Activated CD4-positive, alpha-beta T cell treated with anti-CD3 and anti-CD28 coated beads, Interleukin-2, amount 50 U/mL, for 4 hours (primary cell): Measurements from ENCODE around the gene CAMK2D.

Experiments
- DNase-seq, 2 experiments: peaks; one replicate each; pipeline ENCODE4 v3.0.0-alpha.2; 2020

CAMK2D gene

DNA sequence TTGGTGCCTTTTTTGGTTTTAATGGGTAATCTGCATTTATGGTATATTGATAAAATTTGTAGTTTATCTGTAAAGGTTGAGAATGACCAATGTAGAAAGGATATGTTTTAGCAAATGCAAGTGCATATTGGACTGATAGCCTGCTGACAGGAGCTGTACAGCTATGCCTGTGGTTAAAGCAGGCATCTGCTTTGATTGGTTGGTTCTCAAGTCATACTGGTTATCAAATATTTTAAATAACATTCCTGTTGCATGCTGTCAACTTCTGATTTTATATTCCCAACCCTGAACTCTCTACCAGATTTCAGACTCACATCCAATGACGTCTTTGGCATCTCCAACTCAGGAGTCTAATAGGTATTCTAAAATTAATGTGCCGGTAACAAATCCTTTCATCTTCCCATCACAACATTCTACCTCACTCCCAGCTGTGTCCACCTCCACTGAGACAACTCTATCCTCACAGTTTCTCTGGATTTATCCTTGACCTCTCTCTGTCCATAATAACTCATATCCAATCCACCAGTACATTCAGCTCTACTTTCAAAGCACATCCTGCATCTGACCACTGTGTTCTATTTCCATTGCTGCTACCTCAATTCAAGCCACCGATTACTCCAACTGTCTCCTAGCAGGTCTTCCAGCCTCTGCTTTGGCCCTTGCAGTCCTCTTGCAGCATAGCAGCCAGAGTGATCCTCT lies 125.7 kb downstream of the CAMK2D start:
- no peak for DNase-seq

- no peak for DNase-seq
Measured at GRCh38 chr4:113634081-113634969, 127.2 kb downstream of the CAMK2D start.

DNA sequence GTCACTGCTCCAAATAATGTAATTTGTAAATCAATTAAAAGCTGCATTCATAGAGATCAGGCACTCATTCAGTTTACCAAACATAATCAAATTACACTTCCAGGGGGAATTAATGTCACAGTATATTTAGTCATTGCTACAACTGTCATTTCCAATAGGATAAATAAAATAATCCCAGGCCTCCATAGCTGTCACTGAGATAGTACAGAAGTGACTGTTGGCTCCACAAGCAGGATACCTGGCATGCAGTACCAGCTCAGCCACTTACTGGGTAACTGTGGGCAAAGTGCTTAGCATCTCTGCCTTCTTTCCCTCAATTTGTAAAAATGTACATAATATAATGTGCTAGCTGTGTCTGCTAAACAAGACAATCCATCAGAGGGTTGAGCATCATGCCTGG lies 128.1 kb downstream of the CAMK2D start:
- no peak for DNase-seq

- DNase-seq: no peak
Measured at GRCh38 chr4:113628711-113629110, 132.8 kb downstream of the CAMK2D start.

DNA sequence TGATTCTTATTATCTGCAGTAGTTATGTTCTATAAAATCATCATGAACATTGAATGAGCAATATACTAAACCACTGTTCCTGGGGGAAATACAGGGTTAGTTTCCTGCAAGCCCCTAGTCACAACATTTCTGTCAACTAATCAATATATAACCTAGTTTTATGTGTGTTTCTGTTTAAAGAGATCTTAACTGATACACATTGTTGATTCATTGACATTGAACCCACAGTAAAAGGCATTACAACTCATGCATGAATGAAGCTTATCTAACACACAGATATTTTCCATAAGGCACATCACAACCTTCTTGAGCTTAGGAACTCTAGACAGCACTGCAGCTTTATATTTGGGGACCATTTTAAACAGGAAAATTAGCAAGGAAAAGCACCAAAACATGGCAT lies 134.2 kb downstream of the CAMK2D start:
- DNase-seq: no peak

GRCh38 chr4:113625902-113626301 lies 135.6 kb downstream of the CAMK2D start:
- no peak for DNase-seq

- no peak for DNase-seq
Measured at GRCh38 chr4:113623274-113623894, 138.2 kb downstream of the CAMK2D start.

DNA sequence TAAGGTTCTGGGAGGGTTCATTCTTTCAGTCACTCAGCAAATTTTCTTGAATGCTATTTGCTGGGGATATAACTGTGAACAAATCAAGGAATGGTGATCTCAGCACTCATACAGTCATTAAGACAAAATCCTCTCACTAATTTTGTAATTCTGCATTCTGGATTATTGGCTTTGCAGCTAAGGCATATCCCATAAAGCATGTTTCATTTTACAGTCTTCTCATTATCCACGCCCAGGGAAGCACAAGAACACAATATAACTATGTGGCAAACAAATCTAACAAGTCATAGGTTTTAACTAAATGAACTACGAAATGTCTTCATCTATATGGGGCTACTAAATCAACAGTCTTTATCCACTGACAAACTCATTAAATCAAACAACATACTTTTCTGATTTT lies 139.9 kb downstream of the CAMK2D start:
- no peak for DNase-seq

- no peak for DNase-seq
Measured at GRCh38 chr4:113620032-113620431, 141.5 kb downstream of the CAMK2D start.

DNA sequence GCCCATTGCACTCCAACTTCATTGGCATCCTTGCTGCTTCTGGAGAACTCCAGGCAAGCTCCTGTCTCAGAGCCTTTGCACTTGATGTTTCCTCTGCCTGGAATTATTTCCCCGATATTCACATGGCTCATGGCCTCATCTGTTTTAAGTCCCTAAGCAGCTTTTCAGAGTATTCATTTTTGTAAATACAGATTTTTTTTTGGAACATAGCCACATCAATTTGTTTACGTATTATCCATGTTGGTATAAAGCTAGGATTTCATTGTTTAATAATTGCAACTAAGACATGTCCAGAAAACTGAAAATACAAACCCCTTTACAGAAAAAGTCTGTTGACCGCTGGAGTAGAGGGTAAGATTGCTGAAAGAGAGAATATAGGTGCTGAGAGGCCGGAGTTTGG lies 142.0 kb downstream of the CAMK2D start:
- DNase-seq: no peak

DNA sequence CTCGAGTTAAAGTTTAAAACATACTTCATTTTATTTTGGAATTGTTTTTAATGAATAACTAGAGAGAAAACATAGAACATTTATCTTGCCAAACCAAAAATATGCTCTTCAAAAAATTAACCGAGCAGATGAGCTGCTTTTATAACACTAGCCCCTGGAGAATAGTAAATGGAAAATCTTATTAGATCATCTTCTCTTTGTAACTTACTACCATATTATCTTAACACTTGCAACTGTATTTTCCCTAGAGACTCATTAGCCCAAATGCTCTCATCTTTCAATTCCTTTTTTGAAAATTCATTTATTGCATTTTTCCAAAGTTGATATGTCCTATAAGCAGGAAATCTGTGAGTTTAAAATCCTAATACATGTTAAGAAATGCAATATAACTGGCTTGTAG lies 143.3 kb downstream of the CAMK2D start:
- DNase-seq: no peak

GRCh38 chr4:113617195-113617594 lies 144.3 kb downstream of the CAMK2D start:
- DNase-seq: no peak

- no peak for DNase-seq
Measured at GRCh38 chr4:113616443-113616842, 145.1 kb downstream of the CAMK2D start.

DNA sequence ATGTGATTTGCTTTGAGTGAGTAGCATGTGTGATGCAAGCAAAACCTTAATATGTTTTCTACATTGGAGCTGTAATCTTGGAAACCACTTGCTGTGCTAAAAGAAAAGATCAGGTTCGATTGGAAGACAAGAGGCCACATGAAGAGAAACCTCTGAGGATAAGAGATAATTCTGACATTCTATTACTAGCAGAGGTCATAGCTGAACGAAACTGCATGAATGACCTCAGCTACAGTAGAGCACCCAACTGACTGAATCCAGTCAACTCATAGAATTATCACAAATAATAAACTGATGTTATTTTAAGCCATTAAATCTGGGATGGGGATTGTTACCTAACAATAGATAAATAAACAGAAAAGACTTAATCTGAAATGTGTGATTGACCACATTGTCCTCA lies 147.1 kb downstream of the CAMK2D start:
- DNase-seq: no peak

DNA sequence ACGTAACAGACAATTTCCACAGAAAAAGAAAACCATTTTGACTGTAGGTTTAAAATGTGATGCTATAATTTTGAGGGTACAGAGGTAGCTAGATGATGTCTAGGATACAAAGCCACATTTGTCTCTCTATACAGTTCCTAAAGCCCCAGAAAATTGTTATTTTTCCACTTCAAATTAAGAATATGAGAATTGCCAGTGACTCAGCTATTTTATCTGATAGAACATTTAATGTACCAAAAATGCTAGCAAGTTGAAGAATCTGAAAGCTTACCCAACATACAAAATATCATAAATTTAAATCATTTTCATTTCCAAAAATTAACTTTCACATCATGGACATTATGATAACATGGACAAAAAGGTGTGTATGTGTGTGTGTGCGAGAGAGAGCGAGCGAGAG lies 148.0 kb downstream of the CAMK2D start:
- no peak for DNase-seq

GRCh38 chr4:113610537-113610936 lies 151.0 kb downstream of the CAMK2D start:
- no peak for DNase-seq

GRCh38 chr4:113607998-113608397 lies 153.5 kb downstream of the CAMK2D start:
- no peak for DNase-seq

- no peak for DNase-seq
Measured at GRCh38 chr4:113607147-113607720, 154.3 kb downstream of the CAMK2D start.

DNA sequence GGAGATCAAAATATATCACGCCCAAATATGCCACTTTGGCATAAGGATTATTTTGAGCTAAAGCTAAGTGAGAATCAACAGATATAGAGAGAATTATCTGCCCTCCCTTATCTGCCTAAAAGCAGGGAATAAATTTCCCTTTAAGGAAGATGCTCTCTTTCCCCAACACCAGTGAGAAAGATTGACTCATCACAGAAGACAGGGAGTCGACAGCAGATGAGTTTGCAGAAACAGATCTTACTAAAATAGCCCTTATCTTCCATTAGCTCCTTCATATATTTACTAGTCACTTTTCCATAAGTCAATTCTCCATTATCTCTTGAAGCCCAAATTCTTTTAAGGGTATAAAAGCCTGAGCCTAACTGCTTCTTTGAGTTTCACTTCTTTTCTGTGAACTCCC lies 156.6 kb downstream of the CAMK2D start:
- no peak for DNase-seq

GRCh38 chr4:113603911-113604310 lies 157.6 kb downstream of the CAMK2D start:
- no peak for DNase-seq

- DNase-seq: no peak
Measured at GRCh38 chr4:113602646-113603228, 158.8 kb downstream of the CAMK2D start.

GRCh38 chr4:113601636-113602035 lies 159.9 kb downstream of the CAMK2D start:
- no peak for DNase-seq

DNA sequence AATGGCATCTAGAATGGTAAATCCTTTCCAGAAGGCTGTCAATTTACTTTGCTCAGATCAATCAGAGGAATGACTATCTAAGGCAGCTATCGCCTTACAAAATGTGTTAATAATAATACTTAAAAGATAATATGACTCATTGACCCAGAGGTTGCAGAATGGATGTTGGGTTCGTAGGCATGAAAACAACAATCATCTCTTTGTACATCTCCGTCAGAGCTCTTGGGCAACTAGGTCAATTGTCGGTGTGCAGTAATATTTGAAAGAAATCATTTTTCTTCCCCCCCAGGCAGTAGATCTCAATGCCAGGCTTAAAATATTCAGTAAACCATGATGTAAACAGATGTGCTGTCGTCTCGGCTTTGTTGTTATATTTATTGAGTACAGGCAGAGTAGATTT lies 165.1 kb downstream of the CAMK2D start:
- DNase-seq: no peak
